Stimulated activated CD4-positive, alpha-beta T cell treated with anti-CD3 and anti-CD28 coated beads, TNF-alpha, amount 100 ng/mL, for 24 hours (primary cell): ENCODE measurements around the gene ITGA7.

Experiments used
- DNase-seq, 3 experiments: peaks; one replicate each; pipeline ENCODE4 v3.0.0-alpha.2; 2020; ENCODE audit warnings: low read depth in 3 of 3

ITGA7 gene

DNA sequence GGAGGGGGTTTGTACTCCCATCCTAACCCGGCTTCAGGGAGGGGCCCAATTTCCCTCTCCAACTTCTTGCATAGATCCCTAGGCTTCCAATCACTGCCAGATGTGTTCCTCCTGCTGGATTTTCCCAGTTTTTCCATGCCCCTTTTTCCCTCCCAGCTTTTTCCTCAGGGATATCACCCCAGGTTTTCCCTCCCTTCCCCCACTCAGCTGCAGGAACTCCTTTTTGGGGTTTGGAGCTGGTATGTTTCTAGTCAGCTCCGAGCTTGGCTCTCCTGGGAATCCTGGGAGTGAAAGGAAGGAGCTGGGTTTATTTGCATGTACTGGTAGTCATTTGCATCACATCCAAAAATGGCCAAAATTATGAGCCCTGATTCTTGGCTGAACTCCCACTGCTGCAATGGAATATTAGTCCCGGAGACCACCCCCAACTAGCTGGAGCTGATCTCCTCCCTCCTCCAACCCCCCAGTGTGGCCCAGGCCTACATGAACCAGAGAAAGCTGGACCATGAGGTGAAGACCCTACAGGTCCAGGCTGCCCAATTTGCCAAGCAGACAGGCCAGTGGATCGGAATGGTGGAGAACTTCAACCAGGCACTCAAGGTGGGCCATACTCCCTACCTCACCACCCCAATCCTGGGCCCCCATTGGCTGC is 11.0 kb upstream of the ITGA7 start:
- DNase-seq: no peak

DNA sequence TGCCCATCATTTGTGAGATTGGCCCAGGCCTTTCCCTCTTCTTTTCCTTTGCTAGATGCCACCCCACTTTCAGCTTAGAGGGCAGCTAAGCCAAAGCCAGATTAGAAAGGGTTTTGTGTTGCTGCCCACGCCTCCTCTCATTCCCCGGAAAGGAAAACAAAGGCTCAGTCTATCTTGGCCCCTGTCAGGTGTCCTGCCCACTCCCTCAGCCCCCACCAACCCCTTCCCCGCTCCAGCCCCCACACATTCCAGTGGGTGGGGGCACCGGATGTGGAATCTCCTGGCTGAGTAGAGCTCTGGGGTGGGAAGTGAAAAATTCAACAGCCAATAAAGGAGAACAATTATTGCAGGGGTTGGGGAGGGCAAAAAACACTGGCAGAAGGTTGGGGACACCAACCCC is 10.3 kb upstream of the ITGA7 start:
- no peak for DNase-seq

DNA sequence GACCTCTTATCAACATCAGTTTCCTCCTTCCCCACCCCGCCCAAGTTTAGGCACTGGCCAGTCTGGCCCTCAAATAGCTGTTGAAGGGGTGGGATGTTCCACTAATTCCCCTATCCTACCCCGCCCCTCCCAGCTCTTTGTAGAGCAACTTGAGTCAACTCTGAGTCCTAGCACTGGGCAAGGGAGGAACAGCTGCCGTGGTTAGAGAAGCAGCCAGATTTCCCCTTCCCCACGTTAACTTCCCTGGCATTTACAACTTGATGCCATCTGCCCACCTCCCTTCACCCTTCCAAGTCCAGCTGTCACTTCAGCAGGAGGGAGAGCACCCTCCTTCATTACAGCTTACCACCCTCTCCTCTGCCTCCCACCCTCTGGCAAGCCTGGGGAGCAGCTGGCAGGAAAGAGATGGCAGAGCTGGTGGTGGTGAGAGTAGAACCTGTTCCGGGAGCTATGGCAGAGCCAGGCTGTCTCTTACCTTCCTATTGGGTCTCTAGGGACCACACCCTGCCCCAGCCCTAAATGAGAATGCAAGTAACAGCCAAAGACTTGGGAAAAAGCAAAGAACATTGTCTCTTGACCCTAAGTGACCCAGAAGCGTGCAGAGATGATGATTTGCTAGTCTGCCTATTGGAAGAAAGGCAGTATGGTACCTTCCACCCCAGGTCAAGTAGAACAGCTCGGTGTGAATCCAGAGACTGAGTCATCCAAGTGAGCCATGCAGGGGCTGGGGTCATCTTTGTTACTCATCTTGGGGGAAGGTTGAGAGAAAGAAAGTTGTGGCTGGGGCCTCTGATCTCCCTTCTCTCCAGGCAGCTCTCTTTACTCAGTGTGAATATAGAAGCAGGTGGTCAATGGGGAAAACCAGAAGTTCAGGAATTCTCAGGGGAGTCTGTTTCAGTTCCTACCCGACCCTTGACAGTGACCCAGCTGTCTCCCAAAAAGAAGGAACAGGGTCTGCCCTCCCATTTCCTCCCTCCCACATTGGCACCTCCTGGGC is 9.6 kb upstream of the ITGA7 start:
- DNase-seq: no peak

DNA sequence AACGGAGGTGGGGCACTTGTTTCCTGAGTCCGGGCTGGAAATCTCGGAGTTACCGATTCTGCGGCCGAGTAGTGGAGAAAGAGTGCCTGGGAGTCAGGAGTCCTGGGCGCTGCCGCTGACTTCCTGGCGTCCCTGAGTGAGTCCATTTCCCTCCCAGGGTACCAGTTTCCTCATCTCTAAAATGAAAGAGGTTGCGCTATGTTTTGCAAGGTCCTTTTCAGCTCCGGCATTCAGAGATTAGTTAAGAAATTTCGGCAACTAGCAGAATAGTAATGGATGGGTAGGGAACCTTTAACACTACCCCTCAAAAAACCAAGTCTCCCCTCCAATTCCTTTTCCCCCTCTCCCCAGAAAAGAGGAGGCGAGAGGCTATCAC is 8.9 kb upstream of the ITGA7 start:
- DNase-seq: no peak

DNA sequence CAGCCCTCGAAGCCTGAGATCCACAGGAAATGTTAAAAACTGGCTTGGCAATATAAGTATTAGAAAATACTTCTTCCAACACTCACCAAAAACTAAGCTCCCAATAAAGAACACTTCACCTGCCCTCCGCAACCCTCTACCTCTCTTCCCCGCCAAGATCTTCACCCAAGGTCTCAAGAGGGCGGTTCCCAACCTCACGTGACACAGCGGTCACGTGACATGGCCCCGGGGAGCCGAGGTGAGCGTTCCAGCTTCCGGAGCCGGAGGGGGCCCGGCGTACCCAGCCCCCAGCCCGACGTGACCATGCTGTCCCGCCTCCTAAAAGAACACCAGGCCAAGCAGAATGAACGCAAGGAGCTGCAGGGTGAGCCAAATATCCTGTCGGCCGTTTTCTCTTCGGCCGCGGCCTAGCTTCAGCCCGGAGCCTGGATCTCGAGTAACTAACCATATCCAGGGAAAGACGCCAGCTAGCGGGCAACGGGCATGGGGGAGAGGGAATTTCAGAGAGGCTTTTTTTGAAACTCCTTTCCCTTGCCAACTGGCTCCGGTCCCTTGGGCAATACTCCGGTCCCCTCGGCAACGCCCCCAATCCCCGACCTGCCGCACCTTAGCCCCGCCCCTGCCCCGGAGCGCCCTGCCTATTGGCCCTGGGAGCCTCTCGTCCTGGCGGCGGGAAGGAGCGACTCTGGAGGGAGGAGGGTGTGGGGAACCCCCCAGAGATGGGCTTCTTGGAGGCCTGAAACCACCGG is 8.3 kb upstream of the ITGA7 start, which contains the start of gene BLOC1S1:
Gene BLOC1S1, plus strand, starts transcription at position 214 of the 749 bp plus-strand sequence. Its CDS starts 6 bp downstream, at position 220.
- DNase-seq: peak; percentile 90 to 96 (median 91)

DNA sequence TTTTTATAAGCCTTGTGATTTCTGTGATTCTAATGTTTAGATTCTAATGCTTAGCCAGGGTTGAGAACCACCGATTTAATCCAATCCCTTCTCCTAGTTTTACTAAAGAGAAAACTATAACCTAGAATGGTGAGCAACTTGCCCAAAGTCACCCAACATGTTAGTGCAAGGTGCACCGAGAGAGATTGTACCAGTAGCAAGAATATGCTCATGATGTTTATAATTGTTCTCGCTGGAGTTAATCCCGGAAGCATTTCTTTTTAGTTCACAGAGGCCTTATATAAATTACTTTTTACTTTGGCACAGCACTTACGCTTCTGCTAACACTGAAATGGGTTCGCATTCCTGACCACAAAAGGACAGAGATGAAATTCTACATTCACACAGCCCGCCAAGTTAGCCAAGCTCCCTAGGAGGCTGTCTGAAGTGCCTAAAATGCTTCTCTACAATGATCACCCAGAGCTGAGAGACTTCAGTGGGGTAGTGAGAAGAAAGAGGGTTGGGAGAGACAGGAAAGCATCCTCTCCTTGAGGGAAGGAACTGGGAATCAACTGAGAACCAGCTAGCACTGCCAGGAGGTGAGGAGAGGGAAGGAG is 7.6 kb upstream of the ITGA7 start:
- DNase-seq: no peak

DNA sequence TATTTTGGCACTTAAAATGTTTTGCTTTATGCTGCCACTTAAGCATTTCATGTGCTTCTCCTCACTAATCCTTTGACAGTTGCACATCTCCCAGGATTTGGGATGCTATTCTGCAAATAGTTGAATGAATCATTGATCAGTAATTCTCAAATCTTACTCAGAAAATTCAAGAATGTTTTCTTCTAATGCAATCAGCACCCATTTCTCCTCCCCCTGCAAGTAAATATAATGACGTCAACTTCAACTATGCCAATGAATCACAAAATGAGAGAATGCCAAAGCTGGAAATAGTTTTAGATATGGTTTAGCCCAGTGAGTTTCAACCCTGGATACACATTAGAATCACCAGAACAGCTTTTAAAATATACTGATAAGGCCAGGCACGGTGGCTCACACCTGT is 6.0 kb upstream of the ITGA7 start:
- DNase-seq: no peak

DNA sequence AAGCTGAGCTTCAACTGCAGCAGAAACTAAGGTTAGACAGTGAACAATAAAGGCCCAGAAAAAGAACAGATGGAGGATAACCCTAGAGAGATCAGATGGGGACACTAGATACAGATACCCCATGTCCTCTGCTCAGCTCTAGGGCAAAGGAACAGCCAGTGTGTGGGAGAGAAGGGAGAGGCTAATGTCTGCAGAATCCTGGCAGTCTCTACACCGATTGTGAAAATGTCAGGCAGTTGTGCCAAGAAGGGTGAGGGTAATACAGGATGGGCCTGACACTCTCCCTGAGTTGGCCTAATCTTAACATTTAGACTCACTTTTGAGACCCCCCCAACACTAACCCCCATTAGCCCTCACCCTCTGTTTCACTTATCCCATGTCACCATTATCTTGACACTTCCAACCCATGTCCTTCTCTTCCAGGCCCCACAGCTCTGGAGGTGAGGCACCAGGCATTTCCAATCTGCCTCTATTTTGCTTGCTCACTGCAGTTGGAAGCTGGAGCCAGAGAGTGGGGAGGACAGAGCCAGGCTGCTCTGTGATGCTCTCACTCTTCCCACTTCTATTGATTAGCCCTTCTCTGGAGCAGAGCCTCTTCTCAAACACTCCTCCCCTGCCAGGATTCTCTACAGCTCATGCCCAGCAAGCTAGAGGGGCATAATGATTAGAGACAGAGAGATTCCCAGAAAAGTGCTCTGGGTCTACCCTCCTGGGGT is 5.2 kb upstream of the ITGA7 start:
- no peak for DNase-seq

DNA sequence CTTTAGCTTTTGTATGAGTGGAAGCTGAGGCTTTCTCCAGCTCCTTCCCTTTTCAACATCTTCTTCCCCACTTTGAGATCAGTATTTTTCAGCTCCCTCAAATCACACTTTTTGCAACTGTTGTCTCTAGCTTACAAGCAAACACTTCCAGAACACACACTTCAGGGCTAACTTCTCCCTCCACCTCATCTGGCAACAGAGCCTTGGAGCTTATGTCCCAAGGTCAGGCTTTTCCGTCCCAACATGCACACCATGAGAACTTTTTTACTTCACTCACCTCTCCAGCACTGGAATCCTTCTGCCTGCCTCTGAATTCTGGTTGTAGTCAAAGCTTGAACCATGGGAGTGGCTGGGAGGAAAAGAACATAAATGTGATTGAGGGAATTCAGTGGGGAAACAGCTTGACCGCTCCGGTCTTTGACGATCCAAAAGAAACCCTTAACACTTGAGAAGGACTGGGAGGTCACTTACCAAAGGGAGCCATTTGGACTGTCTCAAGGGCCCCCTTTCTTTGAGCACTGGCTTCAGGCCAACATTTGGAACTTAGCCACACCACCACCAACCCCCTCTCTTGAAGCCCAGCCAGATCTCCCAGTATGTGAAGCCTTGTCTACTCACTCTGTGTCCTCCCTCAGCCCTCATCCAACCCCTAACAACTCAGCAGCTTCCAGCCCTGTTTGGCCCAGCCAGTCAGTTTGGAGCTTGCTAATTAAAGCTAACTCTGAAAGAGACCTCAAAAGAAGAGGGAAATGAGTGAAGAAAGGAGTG is 4.3 kb upstream of the ITGA7 start:
- no peak for DNase-seq

DNA sequence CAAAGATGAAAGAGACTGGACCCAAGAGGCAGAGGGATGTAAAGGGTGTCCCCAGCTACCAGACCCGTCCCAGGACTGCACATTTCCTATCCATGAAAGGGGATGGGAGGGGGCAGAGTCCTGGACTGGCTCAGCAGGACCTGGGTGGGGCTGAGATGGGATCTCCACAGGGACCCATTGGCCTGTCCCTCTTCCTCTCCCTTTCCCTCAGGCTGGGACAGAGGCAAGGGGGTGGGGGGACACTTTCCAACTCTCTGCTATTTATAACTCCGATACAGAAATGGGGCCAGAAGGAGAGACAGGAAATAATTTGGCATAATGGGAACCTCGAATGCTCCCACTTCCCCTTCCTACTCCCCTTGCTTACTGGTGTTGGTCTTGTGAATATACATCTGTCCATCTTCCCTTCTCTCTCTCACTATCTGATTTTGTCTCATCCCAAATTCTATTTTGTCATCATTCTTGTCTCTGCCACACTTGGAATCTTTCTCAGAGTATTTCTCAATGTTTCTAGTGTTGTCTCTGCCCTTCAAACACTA is 1.1 kb upstream of the ITGA7 start:
- no peak for DNase-seq

DNA sequence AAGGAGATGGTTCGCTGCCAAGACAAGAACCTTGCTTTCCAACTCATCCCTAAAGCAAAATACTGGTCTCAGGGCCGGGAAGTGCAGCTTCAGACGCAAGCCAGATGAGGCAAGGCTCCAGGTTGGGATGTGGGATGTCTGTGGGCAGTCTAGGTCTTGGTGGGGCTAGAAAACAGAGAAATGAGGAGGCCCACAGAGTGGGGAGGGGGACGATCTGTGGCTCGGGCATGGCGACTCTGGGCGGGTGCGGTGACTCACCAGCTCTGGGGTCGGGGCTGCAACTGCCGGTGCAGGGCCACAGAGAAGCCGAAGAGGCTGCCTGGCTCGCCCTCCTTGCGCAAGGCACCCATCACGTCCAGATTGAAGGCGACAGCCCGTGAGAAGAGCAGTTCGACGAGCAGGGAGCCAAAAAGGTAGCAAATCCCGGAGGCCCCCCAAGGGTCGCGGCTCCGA is 459 bp downstream of the ITGA7 start:
- DNase-seq: no peak

DNA sequence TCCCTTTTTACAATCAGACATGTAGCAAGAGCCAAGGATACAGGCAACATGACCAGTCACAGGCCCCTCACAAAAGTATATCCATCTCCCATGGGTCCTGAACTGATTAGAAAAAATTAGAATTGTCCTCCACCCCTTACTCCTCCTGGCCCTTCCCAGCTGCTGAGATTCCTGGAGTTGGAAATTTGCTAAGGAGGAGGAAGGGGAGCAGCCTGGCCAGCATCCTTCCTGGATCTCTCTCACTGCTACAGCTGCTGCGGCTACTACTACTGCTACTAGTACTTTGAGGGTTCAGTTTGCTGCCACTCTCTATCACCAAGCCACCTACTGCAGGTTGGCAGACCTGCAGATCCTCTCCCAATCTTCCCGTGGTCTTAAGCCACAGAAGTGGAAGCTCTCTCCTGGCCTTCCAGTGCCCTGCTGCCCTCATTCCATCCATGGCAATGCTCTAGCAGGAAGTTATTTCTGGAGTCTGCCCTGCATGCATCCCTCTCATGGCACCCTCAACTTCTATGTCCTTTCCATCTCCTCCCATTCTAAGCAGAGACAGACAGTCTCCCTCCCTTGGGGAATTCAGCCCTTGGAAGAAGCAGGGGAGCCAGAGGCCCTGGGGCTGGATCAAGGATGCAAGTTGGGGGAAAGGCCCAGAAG is 1.0 kb downstream of the ITGA7 start:
- no peak for DNase-seq

DNA sequence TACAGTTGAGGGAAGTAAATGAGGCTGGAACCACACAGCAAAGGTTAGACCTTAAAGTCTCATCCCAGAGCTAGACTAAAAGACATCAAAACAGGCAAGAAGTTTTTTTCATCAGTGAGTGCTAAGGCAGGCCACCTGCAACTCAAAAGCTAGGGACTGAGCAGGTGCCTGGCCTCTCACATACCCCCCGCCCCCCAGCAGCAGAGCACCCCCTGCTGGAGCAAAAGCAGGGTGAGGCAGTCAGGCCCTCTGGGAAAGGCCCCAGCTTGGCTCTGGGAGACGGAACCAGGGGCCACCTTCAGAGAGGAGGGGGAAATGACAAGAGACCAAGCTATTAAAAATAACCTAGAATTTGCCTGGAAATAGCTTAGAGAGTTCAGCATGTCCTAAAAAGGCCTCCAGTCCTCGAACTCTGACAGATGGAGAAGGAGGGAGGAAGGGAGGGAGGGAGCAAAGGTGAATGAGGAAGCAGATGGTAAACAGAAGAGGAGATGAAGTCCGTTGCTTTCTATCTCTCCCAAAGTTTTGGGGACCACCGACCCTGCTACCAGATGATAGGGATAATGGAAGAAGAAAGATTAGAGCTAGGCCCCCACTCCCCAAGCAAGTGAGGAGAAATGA is 1.8 kb downstream of the ITGA7 start:
- no peak for DNase-seq

DNA sequence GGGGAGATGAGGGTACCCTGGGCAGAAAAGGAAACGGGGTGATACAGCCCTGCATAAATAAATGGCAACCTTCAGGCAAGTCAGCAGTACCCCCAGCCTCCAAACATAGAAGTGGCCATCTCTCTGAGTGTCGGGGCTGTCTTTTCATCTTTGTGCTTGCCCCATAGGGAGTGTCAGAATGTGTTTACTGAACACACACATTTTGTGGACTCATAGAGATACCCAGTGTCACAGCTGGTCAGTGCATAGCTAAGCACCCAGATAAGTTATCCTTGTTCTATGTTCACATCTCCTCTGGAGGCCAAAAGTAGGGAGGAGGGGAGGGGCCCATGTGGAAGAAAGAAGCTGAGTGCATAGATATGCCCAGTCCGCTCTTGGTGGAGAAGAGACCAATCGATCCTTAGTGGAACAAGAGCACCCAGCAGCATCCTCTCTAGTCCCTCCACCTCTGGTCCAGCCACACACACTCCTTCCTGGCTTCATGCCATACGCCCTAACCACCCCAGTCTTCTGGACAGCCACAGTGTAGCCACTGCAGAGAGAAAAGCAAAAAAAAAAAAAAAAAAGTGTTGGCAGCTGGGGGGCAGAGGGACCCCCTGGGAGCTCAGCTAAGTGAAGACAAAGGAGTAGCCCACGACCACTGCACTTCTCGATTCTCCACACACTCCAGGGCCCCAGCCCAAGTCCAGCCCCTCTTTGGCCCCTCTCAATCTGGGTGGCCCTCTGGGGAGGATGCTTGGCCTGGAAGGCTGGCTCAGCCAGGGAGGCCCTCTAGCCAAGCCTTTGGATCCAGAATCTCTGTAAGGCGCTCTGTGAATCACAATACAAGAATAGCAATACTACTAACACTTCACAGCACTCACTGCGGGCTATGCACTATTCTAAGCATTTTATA is 2.6 kb downstream of the ITGA7 start:
- no peak for DNase-seq

DNA sequence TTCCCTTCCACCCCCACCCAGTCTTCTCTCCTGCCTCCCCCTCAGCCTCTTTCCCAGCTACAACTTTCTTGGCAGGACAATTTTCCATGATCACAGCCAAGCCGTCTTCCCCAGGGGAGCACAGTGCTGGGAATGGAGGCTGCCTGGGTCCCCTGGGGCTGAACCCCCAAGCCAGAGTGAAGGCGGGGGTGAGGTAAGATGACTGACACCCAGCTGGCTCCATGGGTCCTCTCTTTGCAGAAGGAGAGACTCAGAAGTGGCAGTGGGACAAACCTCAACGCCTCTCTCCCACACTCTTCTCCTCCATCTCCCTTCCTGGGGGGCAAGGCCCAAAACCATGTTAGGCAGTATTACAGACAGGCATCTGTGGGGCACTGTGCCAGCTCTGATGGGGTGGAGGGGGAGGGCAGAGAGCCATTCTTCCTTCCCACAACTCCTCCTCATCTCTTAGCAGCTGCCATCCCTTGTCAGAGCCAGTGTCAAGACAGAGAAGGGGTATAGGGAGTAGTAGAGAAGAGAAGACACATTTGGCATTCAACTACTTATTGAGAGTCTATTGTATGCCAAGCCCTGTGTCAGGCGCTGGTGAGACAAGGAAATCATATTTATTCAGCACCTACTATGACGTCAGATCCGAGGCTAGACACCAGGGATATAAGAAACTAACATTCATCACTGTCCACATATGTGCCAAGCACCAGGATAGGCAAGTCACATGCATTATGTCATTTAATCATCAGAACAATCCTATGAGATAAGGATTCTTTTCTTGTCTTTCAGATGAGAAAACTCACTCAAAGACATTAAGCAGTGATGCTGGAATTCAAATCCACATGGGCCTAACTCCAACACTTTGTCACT is 3.6 kb downstream of the ITGA7 start:
- no peak for DNase-seq

DNA sequence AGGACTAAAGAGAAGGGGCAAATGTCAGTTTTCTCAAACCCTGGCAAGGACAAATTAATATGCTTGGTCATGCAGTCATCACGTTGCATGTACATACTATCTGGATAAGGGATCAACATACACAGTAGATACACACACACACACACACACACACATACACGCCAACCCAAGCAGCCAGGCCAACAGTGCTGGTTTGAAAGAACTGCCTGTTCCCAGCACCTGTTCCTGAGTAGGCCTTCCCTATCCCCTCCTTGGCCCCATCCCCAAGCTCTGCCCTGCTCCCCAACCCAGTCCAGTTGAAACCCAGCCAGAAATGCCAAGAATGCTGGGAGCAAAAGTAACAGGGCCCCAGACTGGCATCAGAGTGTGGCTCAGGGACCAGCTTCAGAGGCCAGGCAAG is 4.4 kb downstream of the ITGA7 start:
- no peak for DNase-seq

DNA sequence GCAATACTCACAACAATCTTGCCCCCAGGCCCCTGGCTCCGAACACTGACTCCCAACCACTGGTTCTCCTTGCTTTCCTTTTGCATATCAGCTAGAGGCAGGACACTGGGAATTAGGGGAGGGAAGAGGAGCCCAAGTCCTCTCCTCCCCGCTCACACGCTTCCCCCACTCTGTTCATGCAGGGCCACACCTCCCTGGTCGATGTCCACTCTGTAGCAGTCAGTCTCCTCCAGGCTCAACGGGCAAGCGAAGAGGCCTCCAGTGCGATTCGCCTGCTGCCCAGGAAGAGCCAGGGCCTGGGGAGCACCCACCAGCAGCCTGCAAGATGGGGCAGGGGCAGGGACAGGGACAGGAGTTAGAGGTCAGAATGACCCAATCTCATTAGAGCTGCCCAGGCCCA is 4.8 kb downstream of the ITGA7 start:
- no peak for DNase-seq
